ENCODE data around the gene ZDHHC19.
"Not testable (repeated sequence)": the region's sequence is repeated elsewhere in the genome, so short reads cannot be mapped to it uniquely, and the experiment has no call there.

Gene ZDHHC19

GRCh38 chr3:196222876-196223595 is 11.8 kb upstream of the ZDHHC19 start:
- no peak for DNase-seq

DNA sequence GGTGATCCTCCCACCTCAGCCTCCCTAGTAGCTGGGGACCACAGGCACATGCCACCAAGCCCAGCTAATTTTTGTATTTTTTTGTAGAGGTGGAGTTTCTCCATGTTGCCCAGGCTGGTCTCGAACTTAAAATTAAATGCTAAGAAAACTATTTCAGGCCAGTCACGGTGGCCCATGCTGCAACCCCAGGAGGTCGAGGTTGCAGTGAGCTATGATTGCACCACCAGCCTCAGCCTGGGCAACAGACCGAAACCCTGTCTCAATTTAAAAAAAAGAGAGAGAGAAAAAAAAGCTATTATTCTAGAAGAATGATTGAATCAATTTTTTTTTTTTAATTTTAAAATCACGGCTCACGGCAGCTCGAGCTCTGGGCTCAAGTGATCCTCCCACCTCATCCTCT is 9.8 kb upstream of the ZDHHC19 start:
- DNase-seq: no peak

GRCh38 chr3:196220587-196220986 is 9.4 kb upstream of the ZDHHC19 start:
- DNase-seq: no peak

- DNase-seq: no peak
Measured at GRCh38 chr3:196219970-196220311, 8.7 kb upstream of the ZDHHC19 start.

DNA sequence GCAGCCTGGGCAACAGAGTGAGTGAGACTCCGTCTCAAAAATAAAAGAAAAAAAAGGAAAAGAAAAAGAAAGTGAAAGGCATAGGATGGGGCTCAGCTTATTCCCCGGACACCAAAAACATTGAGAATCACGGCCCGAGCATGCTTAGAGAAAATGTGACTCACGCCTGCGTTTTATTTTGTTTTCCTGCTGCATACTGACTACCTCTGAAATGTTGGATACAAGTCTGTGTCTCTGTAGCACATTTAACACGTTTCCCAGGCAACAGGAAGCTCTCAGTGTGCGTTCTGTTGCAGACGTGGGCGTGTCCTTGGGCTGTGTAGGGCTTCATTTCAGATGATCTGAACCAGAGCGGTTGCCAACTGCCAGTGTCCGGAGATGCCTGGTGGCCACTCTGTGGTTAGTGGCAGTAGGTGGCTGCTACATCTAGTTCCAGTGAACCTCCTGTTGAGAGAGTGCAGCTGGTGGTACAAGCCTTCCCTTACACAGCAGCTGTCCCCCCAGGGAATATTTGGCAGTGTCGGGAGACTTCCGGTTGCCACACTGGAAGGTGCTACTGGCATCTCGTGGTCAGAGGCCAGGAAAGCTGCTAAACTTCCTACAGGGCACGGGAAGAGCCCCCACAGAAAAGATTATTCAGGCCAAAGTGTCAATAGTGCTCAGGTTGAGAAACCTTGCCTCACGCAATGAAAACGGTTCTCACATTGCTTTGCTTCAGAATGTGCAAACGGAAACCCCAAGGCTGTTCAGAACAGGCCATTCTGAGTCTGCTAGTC is 8.2 kb upstream of the ZDHHC19 start:
- no peak for DNase-seq

GRCh38 chr3:196218155-196218712 is 7.0 kb upstream of the ZDHHC19 start:
- DNase-seq: no peak

- no peak for DNase-seq
Measured at GRCh38 chr3:196217307-196218154, 6.3 kb upstream of the ZDHHC19 start.

GRCh38 chr3:196216681-196217211 is 5.5 kb upstream of the ZDHHC19 start:
- no peak for DNase-seq

DNA sequence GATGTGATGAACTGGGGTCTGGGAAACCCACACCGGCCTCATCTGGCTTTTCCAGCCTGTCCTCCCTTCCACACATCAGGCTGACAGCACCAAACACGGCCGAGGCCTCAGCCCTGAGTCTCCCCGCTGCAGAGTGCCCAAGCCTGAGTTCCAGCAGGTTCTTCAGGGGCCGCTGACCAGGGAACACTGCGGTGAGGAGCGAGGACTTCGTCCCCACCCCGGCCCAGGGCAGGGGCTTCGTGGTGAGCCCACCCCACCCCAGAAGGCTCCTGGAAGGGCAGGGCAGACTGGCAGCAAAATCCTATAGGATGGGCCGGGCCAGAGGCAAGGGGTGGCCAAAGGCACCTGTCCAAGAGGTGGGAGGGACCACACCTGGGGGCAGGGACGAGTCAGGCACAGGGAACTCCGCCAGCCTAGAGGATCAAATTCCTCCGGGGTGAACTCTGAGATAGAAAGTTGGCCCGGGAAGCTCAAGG is 4.9 kb upstream of the ZDHHC19 start, which contains the start of gene SLC51A:
Gene SLC51A, plus strand, starts transcription at position 446 of the 476 bp plus-strand sequence. CDS start 179 bp downstream, outside the sequence.
- no peak for DNase-seq

DNA sequence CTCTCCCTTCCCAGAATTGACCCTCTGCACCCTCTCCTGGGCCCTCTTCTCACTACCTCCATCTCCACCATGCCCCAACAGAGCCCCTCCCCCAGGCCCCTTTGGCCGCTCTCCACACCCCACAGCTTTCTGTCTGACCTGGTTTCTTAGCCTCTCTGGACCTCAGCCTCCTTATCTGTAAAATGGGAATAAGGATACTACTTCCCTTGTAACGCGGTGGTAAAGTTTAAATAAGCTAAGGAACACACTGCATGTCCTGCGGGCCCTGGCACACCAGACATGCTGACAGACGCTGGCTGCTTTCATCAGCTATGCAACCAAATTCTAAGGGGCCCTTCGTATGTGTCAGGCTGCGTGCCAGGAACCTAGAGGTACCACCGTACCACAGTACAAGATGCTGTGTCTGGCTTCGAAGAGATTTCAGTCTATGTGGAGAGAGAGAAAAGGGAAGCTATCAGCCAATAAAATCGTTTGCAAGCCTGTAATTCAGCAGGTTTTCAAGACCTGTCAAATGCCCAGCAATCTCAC is 4.4 kb upstream of the ZDHHC19 start:
- no peak for DNase-seq

- no peak for DNase-seq
Measured at GRCh38 chr3:196214783-196215441, 3.7 kb upstream of the ZDHHC19 start.

DNA sequence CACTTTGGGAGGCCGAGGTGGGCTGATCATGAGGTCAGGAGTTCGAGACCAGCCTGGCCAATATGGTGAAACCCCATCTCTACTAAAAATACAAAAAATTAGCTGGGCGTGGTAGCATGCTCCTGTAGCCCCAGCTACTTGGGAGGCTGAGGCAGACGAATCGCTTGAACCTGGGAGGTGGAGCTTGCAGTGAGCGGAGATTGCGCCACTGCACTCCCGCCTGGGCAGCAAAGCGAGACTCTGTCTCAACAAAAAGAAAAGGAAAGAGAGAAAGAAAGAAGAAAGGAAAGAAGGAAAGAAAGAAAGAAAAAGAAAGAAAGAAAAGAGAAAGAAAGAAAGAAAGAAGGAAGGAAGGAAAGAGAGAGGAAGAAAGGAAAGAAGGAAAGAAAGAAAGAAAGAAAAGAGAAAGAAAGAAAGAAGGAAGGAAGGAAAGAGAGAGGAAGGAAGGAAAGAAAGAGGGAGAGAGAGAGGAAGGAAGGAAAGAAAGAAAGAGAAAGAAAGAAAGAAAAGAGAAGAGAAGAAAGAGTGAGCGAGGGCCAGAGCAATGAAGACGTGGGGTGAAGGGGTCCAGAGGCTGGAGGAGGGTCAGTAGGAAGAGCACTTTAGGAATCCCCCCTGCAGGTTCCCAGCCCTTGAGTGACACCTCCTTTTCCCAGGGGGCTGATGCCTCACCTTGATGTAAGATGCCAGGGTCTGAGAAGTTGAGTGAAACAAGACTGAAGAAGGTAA is 1.1 kb downstream of the ZDHHC19 start:
- not testable (repeated sequence) for DNase-seq

GRCh38 chr3:196208942-196209695 is 2.1 kb downstream of the ZDHHC19 start:
- DNase-seq: no peak

- no peak for DNase-seq
Measured at GRCh38 chr3:196207833-196208607, 3.2 kb downstream of the ZDHHC19 start.

DNA sequence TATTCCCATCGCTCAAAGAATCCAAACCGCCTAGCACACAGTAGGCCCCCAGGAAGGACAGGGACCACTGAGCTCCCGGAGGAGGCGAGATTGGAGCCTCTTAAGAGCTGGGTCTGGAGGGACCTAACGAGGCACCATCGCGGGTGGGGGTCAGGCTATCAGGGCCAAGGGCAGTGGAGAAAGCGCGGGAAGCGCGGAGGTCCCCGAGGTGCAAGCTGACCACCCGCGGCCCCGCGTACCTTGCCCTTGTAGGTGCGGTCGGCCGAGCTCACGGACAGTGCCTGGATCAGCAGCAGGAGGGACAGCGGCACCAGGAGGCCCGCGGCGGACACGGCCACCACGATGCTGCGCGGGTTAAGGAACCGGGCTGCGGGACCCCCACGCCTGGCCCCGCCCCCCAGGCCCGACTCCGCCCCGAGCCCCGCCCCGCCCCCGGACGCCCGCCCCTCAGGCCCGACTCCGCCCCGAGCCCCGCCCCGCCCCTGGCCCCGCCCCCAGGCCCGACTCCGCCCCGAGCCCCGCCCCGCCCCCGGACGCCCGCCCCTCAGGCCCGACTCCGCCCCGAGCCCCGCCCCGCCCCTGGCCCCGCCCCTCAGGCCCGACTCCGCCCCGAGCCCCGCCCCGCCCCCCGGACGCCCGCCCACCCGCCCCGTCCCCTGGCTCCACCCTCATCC is 3.9 kb downstream of the ZDHHC19 start:
- no peak for DNase-seq

- DNase-seq: not testable (repeated sequence)
Measured at GRCh38 chr3:196205442-196206205, 5.6 kb downstream of the ZDHHC19 start.

DNA sequence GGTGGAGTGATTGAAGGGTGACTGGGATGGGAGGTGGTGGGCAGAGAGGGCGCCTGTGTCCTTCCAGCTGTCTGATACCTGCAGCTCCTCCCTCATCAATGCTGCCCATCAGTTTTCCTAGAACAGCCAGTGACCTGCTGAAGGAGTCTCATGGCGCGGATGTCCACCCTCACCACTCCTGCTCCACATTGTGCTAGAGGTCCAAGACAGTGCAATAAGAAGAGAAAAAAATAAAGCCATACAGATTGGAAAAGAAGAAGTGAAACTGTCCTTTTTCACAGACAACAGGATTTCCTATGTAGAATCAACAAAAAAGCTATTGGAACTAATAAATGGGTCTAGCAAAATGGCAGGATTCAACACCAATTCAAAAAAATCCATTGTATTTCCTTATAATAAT is 7.4 kb downstream of the ZDHHC19 start:
- no peak for DNase-seq

GRCh38 chr3:196202516-196202970 is 8.7 kb downstream of the ZDHHC19 start:
- DNase-seq: no peak
